Muscle of leg (tissue), 11 donors: Measurements from ENCODE around the gene BRDT. TPM values are rescaled to one million over a fixed set of nuclear protein-coding genes. Genes with fewer than 3 reads are reported as not detected.

Experiments used
- DNase-seq: peaks from one replicate; pipeline ENCODE4 v3.0.0; 2013
- H3K27ac ChIP-seq: one replicate; pipeline ENCODE4 v1.5.1; 2013; ENCODE audit warnings: mild to moderate bottlenecking, low read length, control low read depth
- H3K27me3 ChIP-seq: one replicate; pipeline ENCODE4 v1.6.1; 2013; ENCODE audit warnings: low read length; ENCODE audit not compliant: control insufficient read depth, insufficient read depth
- H3K36me3 ChIP-seq: one replicate; pipeline ENCODE4 v1.6.1; 2013; ENCODE audit warnings: low read length; ENCODE audit not compliant: control insufficient read depth, insufficient read depth
- H3K4me1 ChIP-seq: one replicate; pipeline ENCODE4 v1.6.1; 2013; ENCODE audit warnings: low read length; ENCODE audit not compliant: control insufficient read depth, insufficient read depth
- H3K4me3 ChIP-seq: one replicate; pipeline ENCODE4 v1.5.1; 2013; ENCODE audit warnings: low read length, control low read depth
- H3K9me3 ChIP-seq: replicated peaks from 2 replicates; pipeline ENCODE4 v1.6.1; 2013; ENCODE audit warnings: low read depth, low read length; ENCODE audit not compliant: control insufficient read depth
- WGBS: methylation state at CpG from one replicate; pipeline ENCODE4 v1.1.5; 2013; ENCODE audit warnings: missing lambda C conversion rate; ENCODE audit not compliant: insufficient coverage; 5-methylcytosine and 5-hydroxymethylcytosine counted together
- polyA plus RNA-seq, 8 donors: library from polyadenylated mRNA; unstranded; fragments of 120-200 nt; gene quantifications; one replicate each; pipeline versions ENCODE4 v1.2.1 to v1.2.3, GENCODE V29; 2013; ENCODE audit warnings: inconsistent platforms in 1 of 8, low replicate concordance in 1 of 8; ENCODE audit not compliant: insufficient read length in 8 of 8, insufficient read depth in 1 of 8
- total RNA-seq: library from RNA; stranded (reverse); fragments of 120-200 nt; gene quantifications from one replicate; pipeline ENCODE4 v1.2.4, GENCODE V29; 2013

BRDT gene
- total and polyA plus RNA-seq, 9 donors, result 0.23 to 1.0 TPM; not detected in 7

DNA sequence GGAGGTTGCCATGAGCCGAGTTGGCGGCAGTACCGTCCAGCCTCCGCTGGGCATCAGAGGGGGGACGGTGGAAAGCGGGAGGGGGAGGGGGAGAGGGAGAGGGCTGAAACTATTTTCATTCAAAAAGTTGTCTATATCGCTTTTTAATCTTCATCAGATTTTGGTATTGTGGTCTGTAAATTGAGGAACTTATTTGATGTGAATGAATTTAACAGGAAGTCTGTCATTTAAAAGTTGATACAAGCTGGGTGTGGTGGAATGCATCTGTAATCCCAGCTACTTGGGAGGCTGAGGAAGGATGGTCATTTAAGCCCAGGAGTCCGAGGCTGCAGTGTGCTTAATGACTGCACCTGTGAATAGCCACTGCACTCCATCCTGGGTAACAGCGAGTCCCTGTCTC, 77.6 kb downstream of the BRDT start:
- Histone ChIP-seq H3K4me3 (no peak overlapping the region), H3K27ac (no peak overlapping the region), H3K36me3 (no peaks in the 10 kb centered on the region), H3K27me3 (peaks cover 4% of the 10 kb centered on the region), H3K9me3 (no peaks in the 10 kb centered on the region), H3K4me1 (peaks cover 4% of the 10 kb centered on the region)
- 91% methylated on average over 9 of the region's 9 CpGs for WGBS
- no peak for DNase-seq

DNA sequence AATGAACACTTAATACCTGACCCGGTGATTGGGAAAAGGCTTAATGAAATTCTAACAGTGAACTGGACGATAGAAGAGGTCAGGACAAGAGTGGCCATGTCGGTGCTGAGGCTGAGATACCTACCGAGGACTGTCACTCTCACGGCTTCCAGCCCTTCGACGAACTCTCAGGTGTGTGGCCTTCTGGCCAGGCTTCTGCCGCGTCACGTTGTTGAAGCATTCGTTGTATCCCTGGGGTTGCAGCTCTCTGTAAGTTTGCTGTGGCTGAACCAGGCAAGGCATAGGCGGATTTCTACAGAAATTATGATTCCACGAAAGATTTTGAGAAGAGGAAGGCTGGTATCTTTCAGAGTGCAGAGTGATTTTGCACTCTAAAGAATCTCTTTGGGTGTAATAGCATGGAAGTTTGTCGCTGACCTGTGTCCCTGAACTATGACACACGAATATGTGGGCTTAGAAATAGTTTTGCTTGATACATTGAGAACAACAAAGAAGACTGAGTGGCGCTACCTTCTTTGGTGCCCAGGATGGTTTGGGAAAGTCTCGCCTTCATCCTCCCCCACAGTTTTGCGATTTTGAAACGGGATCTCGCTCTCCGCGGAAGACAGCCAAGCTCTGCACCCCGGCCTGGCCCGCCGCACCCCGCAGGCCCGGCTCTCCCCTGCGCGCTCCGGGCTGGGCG, 80.2 kb downstream of the BRDT start:
- no peaks in the 10 kb centered on the region for H3K9me3 ChIP-seq
- H3K4me1 ChIP-seq, result peaks cover 4% of the 10 kb centered on the region
- peak overlapping the region; percentile 7 for H3K4me3 ChIP-seq
- peaks cover 4% of the 10 kb centered on the region for H3K27me3 ChIP-seq
- DNase-seq, result peak; percentile 1
- H3K27ac ChIP-seq, result no peak overlapping the region
- no peaks in the 10 kb centered on the region for H3K36me3 ChIP-seq
- WGBS, result 35% methylated on average over 30 of the region's 31 CpGs

DNA sequence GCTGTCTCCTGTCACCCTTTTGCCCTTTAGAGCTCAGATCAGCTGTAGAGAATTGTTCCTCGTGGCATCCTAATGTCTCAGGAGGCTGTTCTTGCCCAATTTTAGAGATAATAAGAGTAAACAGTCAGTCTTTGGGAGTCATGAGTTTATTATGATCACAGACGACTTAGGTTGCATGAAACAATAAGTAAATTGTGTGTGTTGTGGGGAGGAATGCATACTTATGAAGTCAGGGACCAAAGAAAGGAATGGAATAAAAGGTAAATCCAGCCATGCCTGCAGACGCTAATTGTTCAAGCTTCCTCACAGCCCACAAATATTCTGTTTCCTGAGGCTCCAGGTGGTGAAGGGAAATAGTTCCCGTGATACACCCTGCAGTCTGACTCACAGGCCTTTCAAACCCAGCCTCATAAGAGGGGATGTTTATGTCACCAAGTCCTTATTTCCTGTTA, 81.5 kb downstream of the BRDT start:
- Histone ChIP-seq H3K27ac (peak overlapping the region; percentile 72), H3K4me1 (peaks cover 4% of the 10 kb centered on the region), H3K4me3 (peak overlapping the region; percentile 48), H3K27me3 (peaks cover 4% of the 10 kb centered on the region), H3K9me3 (no peaks in the 10 kb centered on the region), H3K36me3 (no peaks in the 10 kb centered on the region)
- peak; percentile 19 for DNase-seq
- WGBS, result 29% methylated on average over 1 of the region's 4 CpGs

DNA sequence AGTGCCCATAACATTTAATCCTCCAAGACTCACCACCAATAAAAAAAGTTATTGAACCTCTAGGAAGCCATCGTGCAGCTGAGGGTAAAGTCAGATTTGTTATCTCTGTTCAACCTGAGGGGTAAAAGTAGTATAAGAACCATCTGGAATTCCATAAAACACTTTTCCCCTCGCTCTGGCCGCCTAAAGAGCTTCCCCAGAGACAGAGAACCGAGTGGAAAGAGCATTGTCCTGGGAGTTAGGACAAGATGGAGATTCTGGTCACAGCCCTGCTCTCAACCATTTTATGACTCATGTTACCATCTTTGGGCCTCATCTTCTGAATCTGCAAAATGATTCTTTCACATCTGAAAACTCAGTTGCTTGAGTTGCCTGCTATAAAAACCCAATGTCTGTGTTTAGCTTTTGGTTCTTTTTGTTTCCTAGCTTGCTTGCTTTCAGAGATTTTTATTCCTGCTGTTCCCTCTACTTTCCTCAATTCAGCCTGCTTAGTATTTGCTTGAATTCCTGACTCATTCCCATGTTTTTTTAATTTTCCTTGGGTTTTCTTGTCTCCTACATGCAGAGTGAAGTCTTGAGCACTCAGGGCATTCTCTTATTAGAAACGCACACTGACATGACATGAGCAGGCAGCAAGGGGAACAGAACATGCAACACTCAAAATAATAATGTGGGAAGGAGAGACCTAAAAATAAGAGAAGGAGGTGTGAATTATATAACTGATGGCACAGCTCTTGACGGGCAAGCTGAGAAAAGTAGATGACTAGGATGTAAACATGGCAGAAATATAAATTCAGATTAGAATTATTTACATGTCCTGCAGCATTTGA, 82.3 kb downstream of the BRDT start:
- no peak for DNase-seq
- 50% methylated on average over 1 of the region's 6 CpGs for WGBS
- H3K9me3 ChIP-seq, result no peaks in the 10 kb centered on the region
- H3K36me3 ChIP-seq, result no peaks in the 10 kb centered on the region
- H3K27me3 ChIP-seq, result peaks cover 4% of the 10 kb centered on the region
- peaks cover 4% of the 10 kb centered on the region for H3K4me1 ChIP-seq
- H3K4me3 ChIP-seq, result no peak overlapping the region
- H3K27ac ChIP-seq, result no peak overlapping the region

DNA sequence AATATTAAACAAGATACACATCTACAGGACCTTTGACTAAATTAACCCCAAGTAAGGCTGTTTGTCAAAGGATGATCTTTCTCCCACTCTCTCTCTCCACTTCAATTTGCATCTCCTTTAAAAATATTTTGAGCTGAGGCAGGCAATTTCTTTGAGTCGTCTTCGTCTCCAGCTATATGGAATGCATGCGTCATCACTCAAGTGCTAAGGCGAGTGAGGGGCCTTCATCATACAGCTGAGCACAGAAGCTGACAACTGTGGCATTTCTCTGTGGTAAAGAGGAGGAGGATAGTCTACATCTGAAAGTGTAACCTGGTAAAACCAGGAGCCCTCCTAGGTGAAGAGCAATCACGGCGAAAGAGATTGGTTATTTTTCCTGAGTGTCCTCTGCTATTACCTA, 88.2 kb downstream of the BRDT start:
- WGBS, result 76% methylated on average over 6 of the region's 6 CpGs
- H3K27ac ChIP-seq, result no peak overlapping the region
- peak; percentile 2 for DNase-seq
- no peaks in the 10 kb centered on the region for H3K36me3 ChIP-seq
- no peaks in the 10 kb centered on the region for H3K4me1 ChIP-seq
- no peaks in the 10 kb centered on the region for H3K27me3 ChIP-seq
- no peaks in the 10 kb centered on the region for H3K9me3 ChIP-seq
- H3K4me3 ChIP-seq, result no peak overlapping the region

DNA sequence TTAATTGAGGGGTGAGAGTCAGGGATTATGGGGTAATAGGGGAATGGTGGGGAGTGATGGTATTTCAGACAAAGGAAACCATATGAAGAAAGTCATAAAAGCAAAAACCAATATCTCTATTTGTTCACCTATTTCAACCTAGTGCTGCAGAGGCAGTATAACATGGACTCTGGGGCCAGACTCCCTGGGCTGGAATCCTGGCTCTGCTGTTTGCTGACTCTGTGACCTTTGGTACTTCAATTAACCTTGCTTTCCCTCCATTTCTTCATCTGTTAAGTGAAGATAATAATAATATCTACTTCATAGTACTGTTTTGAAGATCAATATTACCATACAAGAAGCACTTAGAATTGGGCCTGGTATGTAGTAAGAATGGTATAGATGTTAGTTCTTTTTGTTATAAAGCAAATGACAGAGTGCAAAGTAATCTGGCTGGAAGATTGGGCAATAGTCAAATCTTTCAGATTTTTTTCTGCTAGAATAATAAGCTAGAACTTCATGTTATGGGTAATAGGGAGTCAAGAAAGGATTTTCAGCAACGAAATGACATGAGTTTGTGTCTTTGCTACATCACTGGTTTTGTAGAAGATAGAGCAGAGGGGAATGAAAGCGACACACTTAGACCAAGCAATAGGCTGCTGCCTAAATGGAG, 89.6 kb downstream of the BRDT start:
- DNase-seq, result no peak
- Histone ChIP-seq H3K27ac (no peak overlapping the region), H3K36me3 (no peaks in the 10 kb centered on the region), H3K27me3 (no peaks in the 10 kb centered on the region), H3K4me3 (no peak overlapping the region), H3K4me1 (no peaks in the 10 kb centered on the region), H3K9me3 (no peaks in the 10 kb centered on the region)
- WGBS, result 92% methylated on average over 2 of the region's 2 CpGs

DNA sequence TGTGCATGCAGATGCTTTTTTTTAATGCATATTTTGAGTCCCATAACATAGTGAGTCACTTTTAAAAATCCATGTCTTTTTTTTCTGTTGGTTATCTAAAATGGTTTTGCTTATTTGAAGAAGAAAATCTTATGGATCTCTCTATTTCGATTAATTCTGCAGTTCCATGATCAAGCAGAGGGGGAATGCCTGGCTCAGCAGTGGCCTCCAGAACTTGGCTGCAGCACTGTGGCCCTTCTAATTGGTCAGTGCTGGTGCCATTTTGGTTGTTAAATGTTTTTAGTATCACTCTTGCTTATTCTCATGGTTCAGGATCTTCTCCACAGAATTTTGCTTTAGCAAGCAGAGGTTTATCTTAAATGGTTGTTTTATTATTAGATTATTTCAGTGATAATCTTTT, 91.8 kb downstream of the BRDT start:
- H3K4me1 ChIP-seq, result no peaks in the 10 kb centered on the region
- WGBS, result no CpG with 5 or more reads among the region's 1 CpG

DNA sequence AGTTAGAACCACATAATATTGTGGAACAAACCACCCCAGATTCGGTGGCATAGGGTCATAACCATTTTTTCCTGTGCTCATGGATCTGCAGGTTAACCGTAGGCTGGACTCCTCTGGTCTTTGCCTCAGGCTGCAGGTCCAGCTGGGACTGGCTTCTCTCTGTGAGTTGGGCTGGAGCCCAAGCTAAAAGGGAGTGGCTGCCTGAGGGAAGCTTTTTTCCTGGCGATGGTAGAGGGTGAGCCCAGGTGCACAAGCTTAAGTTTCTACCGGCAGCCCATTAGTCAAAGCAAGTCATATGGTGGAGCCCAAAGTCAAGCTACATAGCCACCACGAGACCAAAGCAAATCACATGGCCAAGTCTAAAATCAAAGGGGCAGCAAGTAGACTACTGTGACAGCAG, 94.4 kb downstream of the BRDT start:
- no peaks in the 10 kb centered on the region for H3K9me3 ChIP-seq
- no peaks in the 10 kb centered on the region for H3K4me1 ChIP-seq
- DNase-seq, result no peak
- H3K4me3 ChIP-seq, result no peak overlapping the region
- no peaks in the 10 kb centered on the region for H3K36me3 ChIP-seq
- H3K27me3 ChIP-seq, result no peaks in the 10 kb centered on the region
- no peak overlapping the region for H3K27ac ChIP-seq
- WGBS, result 60% methylated on average over 2 of the region's 5 CpGs

More for the DNA sequence above, 91.8 kb downstream of the BRDT start:
- no peak for DNase-seq
- H3K4me3 ChIP-seq, result no peak overlapping the region
- H3K27ac ChIP-seq, result no peak overlapping the region
- H3K9me3 ChIP-seq, result no peaks in the 10 kb centered on the region
- H3K36me3 ChIP-seq, result no peaks in the 10 kb centered on the region
- no peaks in the 10 kb centered on the region for H3K27me3 ChIP-seq

DNA sequence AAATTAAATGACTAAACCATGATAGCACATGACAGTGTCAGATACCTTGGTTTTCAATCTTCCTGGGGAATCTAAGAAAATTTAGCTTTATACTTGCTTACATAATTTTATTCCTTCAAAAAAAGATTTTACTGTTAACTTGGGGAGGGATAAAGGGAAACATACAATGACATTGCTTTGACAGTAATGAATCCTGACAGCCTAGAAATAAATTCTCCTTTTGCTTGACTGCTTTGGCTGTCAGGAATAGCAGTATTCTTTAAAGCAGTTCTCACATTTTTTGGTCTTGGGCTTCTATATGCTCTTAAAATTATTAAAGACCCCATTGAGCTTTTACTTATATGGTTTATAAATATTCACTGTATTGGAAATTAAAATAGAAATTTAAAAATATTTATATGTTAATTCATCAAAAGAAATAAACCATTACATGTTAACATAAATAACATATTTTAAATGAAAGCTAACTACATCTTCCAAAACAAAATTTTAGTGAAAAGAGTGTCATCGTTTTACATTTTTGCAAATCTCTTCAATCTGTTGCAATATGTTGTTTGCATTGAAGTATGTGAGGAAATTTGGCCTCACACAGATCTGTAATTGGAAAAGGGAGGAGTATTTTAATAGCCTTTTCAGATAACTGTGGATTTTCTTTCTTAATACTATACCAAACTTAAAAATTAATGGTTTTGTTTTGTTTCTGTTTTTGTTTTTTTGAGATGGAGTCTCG, 96.7 kb downstream of the BRDT start:
- Histone ChIP-seq H3K27me3 (no peaks in the 10 kb centered on the region), H3K4me1 (no peaks in the 10 kb centered on the region), H3K9me3 (no peaks in the 10 kb centered on the region), H3K4me3 (no peak overlapping the region), H3K27ac (no peak overlapping the region), H3K36me3 (no peaks in the 10 kb centered on the region)
- no peak for DNase-seq
- no CpG with 5 or more reads among the region's 2 CpGs for WGBS

DNA sequence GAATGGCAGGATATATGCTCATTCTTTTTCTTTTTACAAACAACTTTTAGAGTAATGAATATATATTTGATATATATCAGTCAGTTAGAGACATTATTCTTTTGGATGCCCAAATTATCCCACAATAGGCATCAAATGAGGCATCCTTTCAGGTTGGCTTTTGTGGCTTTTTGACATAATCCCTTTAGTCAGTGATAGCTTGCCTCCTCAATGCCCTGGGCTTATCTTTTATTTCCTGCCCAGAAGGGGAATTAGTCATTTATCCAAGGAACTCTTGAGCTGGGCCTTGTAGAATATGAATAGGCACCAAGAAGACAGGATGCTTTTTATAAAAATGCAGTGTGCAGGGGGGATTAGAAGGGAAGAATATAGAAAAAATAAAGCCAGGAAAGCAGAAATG, 102.7 kb downstream of the BRDT start:
- H3K27me3 ChIP-seq, result no peaks in the 10 kb centered on the region
- H3K36me3 ChIP-seq, result no peaks in the 10 kb centered on the region
- H3K27ac ChIP-seq, result no peak overlapping the region
- H3K9me3 ChIP-seq, result no peaks in the 10 kb centered on the region
- DNase-seq, result no peak
- H3K4me3 ChIP-seq, result no peak overlapping the region
- H3K4me1 ChIP-seq, result no peaks in the 10 kb centered on the region
